Stimulated activated CD4-positive, alpha-beta T cell treated with anti-CD3 and anti-CD28 coated beads, TNF-alpha, amount 100 ng/mL, for 4 hours (primary cell): Measurements from ENCODE around the gene UBASH3B.
A peak's percentile ranks its signal among the peaks of the same experiment; 100 is the strongest.

Experiments
- DNase-seq, 3 experiments: peaks; one replicate each; pipeline ENCODE4 v3.0.0-alpha.2; 2020; ENCODE audit warnings: low read depth in 3 of 3

Gene UBASH3B

DNA sequence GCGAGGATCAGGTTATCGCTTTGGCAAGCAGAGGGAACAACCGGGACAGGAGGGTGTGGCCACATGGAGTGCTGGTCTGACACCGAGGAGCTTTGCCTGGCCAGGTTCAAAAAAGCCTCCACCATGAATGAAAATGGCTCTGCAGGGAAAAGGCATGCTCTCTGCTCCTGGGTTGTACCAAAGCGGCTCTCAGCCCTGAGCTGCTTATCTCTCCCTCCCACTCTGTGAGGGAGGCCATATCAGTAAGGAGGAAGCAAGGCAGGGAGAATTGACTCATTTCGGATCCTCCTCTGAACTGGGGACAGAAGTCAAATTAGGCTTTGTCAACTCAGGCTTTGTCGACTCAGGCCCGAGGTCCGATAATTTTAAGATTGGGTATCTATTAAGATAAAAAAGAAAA, 99.9 kb downstream of the UBASH3B start:
- no peak for DNase-seq

DNA sequence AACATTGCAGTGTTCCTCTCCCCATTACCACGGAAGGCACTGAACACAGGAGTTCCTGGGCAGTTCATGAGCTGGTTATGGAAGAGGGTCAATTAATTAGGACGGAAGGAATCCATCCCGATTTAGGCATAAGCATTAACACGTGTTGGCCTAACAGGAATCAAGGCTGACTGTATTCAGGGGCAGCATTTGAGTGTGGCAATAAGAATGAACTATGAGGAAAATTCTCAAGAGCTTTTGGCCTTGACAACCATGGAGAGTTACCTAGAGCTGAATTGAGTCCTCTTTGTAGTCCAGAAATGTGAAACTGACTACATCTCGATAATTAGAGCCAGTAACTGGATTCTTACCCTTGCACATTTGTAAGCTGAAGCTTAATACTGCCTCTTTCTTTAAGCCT, 100.4 kb downstream of the UBASH3B start:
- DNase-seq: no peak

DNA sequence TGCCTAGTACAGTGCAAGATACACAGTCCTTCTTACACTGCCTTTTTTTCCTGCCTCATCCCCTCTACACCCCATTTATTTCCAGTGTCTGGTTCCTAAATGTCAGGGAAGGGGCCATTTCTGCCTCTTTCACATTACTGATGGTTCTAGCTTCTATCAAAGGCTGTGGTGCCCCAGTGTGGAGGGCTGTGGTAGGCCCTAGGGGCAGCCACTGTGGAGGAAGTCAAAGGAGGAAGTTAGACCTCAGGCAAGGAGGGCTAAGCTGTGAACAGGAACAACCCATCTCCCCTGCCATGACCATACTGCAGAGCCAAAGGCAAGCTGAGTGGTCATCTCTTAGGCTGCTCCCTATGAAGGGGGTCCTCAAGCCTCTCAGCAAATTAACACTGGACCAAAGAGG, 100.9 kb downstream of the UBASH3B start:
- DNase-seq: peak in 1 of 3 experiments; percentile 31

DNA sequence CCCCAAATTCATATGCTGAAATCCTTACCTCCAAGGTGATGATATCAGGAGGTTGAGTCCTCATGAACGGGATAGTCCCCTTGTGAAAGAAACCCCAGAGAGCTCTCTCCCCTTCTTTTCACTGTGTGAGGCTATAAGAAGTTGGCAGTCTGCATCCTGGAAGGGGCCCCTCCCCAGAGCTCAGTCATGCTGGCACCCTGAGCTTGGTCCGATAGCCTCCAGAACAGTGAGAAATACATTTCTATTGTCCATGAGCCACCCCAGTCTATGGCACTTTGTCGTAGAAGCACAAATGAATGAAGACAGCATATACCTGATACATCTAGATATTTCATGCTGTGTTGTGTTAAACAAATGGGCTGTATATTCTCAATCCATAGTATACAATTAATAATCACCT, 101.7 kb downstream of the UBASH3B start:
- DNase-seq: no peak

DNA sequence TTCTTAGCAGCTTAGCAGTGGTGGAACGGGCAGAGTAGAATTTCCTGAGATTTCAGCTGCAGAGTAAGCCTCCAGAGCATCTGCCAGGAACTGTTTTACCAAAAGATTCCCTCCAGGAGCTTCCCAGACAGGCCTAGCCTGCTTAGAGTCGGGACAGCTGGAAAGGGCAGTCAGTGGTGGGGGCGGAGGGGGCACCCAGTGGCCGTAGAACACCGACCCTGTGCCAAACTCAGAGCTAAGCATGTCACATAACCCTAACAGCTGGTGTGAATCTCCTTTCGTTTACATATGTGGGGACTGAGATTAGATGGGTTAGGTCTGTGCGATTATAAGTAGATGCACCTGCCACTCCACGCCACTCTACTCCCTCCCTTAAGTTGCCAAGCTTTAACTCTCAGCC, 102.8 kb downstream of the UBASH3B start:
- no peak for DNase-seq

DNA sequence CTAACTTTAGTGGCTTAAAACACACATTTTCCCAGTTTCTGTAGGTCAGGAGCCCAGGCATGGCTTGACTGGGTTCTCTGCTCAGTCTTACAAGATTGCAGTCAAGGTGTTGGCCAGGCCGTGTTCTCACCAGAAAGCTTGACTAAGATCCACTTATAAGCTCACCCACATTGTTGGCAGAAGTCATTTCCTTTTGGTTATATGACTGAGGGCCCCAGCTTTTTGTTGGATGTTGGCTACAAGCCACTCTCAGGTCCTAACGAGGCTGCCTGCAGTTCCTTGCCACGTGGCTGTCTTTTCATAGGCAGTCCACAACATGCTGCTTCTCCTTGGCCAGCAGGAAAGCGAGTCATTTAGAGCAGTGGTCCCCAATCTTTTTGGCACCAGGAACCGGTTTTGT, 103.5 kb downstream of the UBASH3B start:
- DNase-seq: no peak

DNA sequence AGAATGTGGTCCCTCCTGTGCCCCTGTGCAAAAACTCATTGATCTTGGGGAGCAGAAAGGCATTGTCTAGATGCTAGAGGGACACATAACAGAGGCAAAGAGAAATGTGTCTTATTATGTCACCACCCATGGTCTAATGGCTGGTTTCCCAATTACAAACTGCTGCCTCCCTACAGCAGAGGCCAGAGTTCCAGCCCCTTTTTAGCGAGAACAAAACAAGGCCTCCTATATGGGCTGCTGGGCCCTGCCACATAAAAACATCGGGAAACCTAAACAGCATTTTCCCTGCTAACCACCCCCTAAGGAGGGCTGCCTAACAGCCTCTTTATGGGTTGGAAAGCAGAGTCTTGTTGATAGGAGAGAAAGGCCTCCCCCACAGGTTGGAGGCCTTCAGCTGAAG, 107.6 kb downstream of the UBASH3B start:
- DNase-seq: no peak

DNA sequence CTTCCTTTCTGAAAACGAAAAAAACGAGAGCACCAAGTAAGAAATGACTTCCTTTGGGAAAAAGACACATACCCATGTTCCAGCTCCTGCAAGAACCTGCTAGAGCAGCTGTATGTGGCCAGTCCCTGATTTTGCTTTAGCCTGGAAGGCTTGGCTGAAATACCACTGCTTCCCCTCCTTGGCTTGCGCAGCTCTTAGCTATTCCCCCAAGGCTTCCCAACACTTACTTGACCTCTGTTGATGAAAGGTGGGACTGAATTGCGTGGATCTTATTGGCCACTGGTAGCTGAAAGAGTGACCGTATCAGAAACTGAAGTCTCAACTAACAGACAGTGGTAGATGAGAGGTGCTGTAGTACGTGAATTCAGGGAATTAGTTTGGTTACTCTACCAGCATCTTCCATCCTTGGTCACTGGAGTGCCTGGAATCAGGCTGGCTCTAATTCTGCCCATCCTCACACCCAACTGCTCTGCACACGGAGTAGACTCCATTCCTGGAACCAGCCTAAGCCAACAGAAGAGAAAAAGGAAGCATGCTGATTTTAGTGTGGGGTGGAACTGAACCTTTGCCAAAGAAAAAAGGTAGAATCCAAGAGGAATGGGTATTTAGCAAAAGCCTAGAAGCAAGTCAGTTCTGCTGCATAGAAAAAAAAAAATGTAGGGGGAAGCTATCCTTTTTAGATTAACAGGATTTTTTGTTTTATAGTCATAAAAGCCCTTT, 109.0 kb downstream of the UBASH3B start:
- no peak for DNase-seq

DNA sequence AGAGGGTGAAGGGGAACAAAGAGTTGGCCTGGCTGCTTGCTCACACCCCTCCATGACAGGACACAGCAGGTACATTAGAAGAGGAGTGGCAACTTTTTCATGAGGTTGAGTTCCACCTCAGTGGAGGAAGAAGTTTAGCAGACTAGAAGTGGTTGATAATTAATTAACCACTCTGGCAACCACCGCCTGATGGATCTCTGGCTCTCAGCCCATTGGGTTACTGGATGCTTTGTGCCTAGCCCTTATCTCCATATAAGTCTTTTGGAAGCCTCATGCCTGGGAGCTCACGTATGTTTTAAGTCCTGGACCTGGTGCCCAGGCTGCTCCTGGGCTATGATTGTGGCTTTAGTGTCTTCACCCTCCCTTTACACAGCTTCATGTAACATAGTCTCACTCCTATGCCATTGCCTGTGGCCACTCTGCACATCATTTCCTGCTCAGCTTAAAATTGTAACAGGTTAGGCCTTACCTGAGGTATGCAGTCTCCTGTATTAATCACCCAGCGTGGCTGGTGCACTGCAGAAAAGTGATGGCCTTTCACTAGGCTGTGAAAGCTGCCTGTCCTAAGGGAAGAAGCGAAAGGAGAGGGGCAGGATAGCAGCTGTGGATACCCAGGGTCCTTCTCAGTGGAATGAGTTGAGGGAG, 110.1 kb downstream of the UBASH3B start:
- DNase-seq: no peak

DNA sequence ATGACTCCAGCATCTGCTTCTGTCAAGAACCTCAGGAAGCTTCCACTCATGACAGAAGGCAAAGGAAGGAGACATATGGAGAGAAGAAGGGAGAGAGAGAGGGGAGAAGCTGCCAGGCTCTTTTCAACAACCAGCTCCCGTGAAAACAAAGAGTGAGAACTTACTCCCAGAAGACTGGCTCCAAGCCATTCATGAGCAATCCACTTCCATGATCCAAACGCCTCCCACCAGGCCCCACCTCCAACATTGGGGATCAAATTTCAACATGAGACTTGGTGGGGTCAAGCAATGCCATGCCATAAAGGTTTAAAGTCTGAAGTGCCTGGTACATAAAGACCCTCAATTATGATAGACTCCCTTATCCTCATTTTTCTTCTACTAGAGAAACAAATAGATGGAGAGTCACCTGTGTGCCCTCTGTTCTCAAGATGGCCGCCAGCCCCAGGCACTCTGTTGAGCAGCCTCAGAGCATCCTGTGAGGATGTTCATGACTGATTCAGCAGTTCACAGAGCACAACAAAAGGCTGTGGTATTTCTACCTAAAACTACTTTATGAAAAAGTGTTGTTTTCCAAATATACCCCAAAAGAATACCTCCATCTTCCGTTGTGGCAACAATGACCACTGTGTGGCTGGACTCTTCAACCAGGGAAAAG, 113.7 kb downstream of the UBASH3B start:
- DNase-seq: no peak

DNA sequence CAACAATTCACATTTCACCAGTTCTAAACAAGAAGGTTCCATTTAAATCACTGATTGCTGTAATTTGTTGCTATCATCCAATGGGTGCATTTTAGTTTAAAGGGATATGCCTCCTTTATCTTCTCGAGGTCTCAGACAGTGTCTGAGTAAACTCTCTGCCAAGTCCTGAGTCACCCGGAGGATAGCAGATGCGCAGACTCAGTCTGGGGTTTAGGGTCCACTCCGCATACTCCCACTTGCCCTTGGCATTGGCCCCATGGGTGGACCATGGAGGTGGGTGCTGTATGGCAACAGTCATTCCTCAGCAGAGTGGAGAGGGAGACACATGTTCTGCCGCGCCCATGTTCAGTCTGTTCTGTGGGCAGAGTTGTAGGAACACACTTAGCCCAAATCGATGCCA, 117.4 kb downstream of the UBASH3B start:
- DNase-seq: no peak

DNA sequence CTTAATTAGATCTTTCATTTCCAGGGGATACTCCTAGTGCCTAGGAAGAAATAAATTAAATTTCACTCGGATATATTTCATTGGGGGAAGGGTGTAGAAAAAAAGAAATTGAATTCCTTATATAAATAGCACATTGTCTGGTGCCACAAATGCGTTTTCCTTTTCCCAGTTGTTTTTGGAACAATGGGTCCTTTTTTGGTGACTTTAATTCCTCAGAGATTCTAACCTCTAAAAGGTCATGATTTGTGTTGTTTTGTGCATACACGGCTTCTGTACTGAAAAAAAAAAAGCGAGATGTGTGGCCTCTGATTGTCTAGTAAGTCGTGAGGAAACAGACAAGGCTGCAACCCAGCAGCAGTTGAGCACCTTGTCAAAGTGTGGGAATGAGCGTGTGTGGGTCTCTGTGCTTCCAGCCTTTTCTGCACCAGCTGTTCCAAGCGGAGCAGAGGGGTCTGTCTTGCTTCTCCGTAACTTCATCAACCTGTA, 118.3 kb downstream of the UBASH3B start:
- DNase-seq: no peak

DNA sequence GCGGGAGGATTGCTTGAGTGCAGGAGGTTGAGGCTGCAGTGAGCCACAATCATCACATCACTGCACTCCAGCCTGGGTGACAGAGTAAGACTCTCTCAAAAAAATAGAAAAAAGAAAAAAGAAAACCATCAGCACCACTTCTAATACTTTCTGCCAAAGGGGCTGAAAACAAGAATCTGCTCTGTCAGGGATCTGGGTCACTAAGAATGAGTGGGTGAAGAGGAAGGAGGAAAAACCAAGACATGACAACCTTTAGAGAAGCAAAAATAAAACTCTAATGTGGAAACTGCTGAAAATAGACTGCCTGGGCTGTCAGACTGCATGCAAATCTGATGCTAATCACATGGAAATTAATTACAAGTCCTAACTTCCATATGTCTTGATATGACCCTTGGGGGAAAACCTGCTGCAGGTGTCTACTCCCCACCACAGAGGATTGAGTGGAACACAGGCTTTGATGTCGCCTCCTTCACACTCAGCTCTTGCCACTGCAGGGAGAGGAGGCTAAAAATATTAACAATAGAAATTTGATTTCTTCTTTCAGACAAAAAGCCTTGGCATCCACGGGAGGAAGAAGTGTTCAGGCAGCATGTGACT, 120.3 kb downstream of the UBASH3B start:
- no peak for DNase-seq

DNA sequence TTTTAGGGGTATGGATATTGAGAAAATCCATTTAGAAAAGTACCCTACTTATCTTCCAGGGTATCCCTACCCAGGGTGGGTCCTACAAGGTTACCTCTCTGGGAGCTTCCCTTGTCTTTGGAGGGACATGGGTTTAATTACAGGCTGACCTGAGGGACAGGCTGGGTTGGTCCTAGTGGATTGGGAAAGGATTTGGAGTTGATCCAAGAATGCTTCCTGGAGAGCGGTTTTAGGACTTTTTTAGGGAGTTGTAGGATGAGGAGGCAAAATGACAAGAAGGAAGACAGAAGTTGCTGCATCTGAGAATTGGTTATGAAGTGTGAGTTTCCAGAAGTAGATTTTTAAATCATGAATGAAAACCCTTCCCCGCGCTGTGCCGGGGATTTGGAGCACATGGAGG, 121.0 kb downstream of the UBASH3B start:
- no peak for DNase-seq

DNA sequence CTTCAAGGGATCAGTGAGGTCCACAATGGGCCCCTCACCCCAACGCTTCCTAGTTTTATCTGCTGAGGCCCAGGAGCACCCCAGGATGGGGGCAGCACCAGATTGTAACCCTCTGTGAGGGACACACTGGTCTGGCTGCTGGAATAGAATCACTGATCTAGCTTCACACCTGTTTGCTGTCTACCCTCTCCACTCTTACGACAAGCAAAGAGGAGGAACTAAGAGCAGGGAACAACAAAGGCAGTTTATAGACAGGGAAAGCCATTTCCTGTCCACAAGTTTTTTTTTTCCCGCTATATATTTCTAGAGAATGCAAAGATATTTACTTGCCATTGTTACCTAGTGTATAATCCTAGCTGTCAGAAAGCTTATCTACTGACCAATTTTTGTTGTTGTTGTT, 121.8 kb downstream of the UBASH3B start:
- DNase-seq: no peak

DNA sequence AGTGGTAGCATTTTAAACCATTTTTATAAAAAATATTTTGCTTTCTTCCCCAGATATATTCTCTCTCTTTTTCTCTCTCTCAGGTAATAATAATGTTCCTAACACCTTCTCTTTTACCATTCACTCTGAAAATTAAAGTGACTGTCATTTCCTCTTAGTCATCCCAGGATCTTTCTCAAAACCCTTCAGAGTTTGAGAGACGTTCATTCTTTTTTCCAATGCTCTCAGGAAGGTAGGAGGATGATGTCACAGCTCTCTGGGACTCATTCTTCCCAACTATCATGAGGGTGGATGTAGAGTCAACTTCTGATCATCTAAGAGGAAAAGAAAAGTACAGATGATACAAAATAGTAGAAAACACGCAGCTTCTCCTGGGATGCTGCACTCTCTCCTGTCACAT, 122.6 kb downstream of the UBASH3B start:
- no peak for DNase-seq

DNA sequence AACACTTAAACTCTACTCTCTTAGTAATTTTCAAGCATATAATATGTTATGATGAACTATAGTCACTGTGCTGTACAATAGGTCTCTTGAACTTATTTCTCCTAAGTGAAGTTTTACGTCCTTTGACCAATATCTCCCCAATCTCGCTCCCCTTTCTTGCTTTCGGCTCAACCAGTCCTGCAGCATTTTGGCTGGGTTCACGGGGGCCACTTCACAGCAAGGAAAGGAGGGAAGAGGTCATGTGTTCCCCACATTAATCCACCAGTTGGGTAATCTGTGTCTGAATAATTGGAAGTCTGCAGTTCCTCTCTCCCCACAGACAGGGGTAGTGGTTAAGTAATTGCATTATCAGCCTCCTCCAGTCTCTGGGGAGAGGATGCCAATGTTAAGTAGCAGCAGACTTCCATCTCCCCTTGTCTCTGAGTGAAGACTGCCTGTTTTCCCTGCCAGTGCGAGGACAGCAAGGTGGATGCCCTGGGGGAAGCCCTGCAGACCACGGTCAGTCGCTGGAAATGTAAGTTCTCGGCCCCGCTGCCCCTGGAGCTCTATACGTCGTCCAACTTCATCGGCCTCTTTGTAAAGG, 123.6 kb downstream of the UBASH3B start:
- DNase-seq: no peak

DNA sequence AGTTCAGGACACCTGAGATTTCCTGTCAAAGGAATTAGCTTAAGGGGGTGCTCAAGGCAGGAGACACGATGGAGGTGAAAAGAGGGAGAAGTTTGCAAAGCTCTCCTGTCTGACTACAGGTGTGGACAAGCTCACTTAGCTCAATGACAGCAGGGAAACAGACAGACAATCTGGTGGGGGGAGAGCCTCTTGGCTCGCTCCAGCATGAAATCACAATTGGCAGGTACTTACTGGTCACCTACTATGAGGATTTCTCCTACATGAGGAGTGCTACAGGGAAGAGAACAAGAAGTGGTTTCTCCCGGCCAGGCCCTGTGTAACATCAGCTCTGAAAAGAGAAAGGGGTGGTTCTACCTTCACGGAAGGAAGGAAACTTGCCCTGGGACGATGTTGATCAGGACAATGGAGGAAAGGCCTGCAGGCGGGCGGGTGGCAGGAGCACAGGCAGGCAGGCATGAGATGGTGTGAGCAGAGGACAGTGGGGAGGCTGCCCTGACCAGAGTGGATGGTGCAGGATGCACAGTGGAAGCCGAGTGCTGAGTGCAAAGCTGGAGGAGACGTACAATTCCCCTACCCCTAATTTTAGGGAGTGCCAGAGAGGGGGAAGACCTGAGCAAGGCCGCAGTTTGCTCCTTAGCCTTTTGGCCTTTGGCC, 124.9 kb downstream of the UBASH3B start:
- no peak for DNase-seq

DNA sequence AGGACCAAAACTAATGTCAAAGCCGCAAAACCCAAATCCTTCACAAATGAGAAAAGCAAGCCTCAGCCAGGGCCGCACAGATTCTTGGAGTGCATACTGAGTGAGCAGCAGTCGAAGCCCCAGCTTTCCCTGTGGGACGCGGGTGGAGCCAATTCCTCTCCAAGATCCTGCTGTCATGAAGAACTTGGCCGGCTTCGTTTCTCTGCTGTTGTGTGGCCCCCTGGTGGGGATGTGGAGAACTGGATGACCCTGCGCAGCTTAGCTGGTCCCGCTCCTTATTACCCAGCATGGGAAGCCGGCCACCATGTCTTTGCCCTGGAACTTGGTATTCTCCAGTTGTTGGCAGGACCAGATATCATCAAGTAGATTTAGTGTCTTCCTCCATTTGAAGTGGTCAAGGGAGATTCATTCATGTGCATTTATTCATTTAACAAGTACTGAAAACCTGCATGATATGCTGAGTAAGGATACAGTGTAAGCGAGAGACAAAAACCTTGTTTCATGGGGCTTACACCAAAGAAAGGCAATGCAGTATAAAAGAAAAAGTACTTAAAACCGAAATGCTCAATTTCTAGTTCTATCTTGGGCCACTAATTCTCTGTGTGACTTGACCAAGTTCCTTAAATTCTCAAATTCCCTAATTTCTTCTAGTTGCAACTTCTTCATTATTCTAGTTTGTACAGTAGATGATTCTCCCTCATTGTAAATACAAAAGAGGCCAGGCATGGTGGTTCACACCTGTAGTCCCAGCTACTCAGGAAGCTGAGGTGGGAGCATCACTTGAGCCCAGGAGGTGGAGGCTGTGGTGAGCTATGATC, 126.1 kb downstream of the UBASH3B start:
- DNase-seq: peak; percentile 59 to 62 (median 60)

DNA sequence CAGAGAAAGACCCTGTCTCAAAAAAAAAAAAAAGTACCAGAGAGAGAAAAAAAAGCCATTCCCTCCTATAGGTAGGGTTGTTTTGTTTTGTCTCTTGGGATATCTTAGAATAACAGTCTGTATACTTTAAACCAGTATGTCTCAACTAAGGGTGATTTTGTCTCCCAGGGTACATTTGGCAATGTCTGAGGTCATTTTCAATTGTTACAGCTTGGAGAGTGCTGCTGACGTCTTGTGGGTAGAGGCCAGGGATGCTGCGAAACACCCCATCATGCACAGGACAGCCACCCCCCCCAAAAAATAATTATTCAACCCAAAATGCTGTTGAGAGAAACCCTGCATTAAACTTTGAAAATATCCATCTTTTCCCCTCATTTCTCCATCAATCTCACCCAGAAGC, 126.7 kb downstream of the UBASH3B start:
- no peak for DNase-seq
